ENCODE measurements around the gene RNF34. TPM values are rescaled to one million over a fixed set of nuclear protein-coding genes. Genes with fewer than 3 reads are reported as not detected.

Gene RNF34
- total and polyA plus RNA-seq, 2 of the 8 experiments (the other 6 are each of a cell fraction or from before 2014, with no cell fraction given): 37.9 to 57.6 TPM

DNA sequence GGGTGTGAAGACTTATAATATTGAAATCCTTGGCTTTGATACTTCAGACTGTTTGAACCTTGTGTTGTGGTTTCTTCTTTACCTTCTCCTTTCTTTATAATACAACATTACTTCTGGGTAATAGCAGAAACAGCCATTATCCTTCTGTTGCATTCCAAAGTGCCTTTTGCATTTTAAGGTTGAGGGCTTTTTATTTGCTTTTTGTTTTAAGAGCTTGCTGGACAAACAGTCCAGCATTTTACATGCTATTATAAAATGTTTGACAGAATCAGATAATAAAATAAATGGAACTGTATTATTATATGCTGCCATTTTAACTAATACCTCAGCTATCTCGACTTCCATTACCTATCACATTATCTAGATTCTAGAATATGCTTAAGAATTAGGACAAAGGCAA, 14.0 kb downstream of the RNF34 start:
- Histone ChIP-seq H3K79me2 (ENCODE audit: control insufficient read depth in 1 of 2, insufficient read depth in 2 of 2, low read length in 2 of 2) (peaks cover 0 to 13% of the 10 kb centered on the region in 2 experiments; a peak in 1 of 4 replicates), H3K4me1 (replicated peaks in 1 of 4; ENCODE audit: control insufficient read depth in 3 of 4, insufficient read depth in 4 of 4, low read length in 3 of 4) (no peaks in the 10 kb centered on the region), H2BK5ac (ENCODE audit: low read depth, low read length) (no peak overlapping the region), H3K23ac (ENCODE audit: insufficient read length) (no peak overlapping the region), H2AK5ac (ENCODE audit: low read depth, low read length) (no peak overlapping the region), H4K91ac (replicated peaks; ENCODE audit: insufficient read length, low read length) (no peak overlapping the region), H2BK120ac (replicated peaks; ENCODE audit: low read depth, low read length) (no peak overlapping the region), H2BK15ac (ENCODE audit: low read length) (no peak overlapping the region), H3K4me2 (ENCODE audit: insufficient read depth in 1 of 2, low read depth in 2 of 2, low read length in 2 of 2) (no peak overlapping the region), H3K9ac (replicated peaks in 1 of 4; ENCODE audit: extremely low read depth in 1 of 4, low read depth in 3 of 4, low read length in 3 of 4) (no peak overlapping the region), H3K4ac (replicated peaks; ENCODE audit: insufficient read length, low read depth, low read length) (no peak overlapping the region), H3K9me3 (ENCODE audit: insufficient read depth in 2 of 2, low read depth in 1 of 2, low read length in 1 of 2) (no peaks in the 10 kb centered on the region), H4K20me1 (replicated peaks in 1 of 2; ENCODE audit: control insufficient read depth in 1 of 2, insufficient read depth in 2 of 2, low read length in 2 of 2) (peaks cover 0 to 9% of the 10 kb centered on the region in 2 experiments), H3K23me2 (ENCODE audit: low read depth, low read length) (no peaks in the 10 kb centered on the region), H3K18ac (ENCODE audit: extremely low read depth, low read length) (no peak overlapping the region), H2BK12ac (ENCODE audit: low read depth, low read length) (no peak overlapping the region), H3K27me3 (replicated peaks in 1 of 4; ENCODE audit: control insufficient read depth in 3 of 4, extremely low read depth in 1 of 4, insufficient read depth in 3 of 4, low read length in 3 of 4) (no peaks in the 10 kb centered on the region), H2AFZ (ENCODE audit: low read length) (no peak overlapping the region), H2BK20ac (ENCODE audit: low read length) (no peak overlapping the region), H4K8ac (ENCODE audit: extremely low read depth, insufficient read depth, low read length) (no peak overlapping the region), H3K4me3 (ENCODE audit: extremely low read depth in 1 of 4, insufficient read depth in 2 of 4, low read depth in 3 of 4, low read length in 4 of 4) (no peak overlapping the region), H3K36me3 (ENCODE audit: control insufficient read depth in 2 of 4, insufficient read depth in 4 of 4, low read length in 3 of 4) (peaks cover 6 to 33% (median 20%) of the 10 kb centered on the region in 4 experiments), H3K56ac (replicated peaks; ENCODE audit: insufficient read length, low read depth, low read length) (no peak overlapping the region), H3K27ac (ENCODE audit: low read depth, low read length) (no peak overlapping the region), H3K79me1 (ENCODE audit: low read depth, low read length) (peaks cover 2% of the 10 kb centered on the region), H3K14ac (ENCODE audit: insufficient read length) (no peak overlapping the region), H4K5ac (ENCODE audit: insufficient read length, low read depth, low read length) (no peak overlapping the region)
- no peak for FAIRE-seq
- POLR2A ChIA-PET (ENCODE audit: partially characterized antibody): interaction anchor here (0.7 to 4.7 kb wide), 4 partner anchors 9 to 426 kb away, joined by 3 to 22 read pairs (median 4); partner anchors contain the start of gene RNF34
- CTCF ChIA-PET (ENCODE audit: partially characterized antibody): interaction anchor here (1.2 to 1.5 kb wide), 2 partner anchors 29 kb away, joined by 3 to 5 read pairs; no protein-coding TSS in a partner anchor
- WGBS, 2 experiments (ENCODE audit: extremely low coverage in 1 of 2, insufficient coverage in 1 of 2, insufficient read length in 1 of 2, insufficient replicate concordance in 2 of 2, low coverage in 1 of 2, low lambda C conversion rate in 2 of 2, missing lambda C conversion rate in 1 of 2): 97% methylated on average over 1 of the region's 1 CpG; no CpG with 5 or more reads in 1 of the 2 experiments
- TF ChIP-seq, protein P1, sequence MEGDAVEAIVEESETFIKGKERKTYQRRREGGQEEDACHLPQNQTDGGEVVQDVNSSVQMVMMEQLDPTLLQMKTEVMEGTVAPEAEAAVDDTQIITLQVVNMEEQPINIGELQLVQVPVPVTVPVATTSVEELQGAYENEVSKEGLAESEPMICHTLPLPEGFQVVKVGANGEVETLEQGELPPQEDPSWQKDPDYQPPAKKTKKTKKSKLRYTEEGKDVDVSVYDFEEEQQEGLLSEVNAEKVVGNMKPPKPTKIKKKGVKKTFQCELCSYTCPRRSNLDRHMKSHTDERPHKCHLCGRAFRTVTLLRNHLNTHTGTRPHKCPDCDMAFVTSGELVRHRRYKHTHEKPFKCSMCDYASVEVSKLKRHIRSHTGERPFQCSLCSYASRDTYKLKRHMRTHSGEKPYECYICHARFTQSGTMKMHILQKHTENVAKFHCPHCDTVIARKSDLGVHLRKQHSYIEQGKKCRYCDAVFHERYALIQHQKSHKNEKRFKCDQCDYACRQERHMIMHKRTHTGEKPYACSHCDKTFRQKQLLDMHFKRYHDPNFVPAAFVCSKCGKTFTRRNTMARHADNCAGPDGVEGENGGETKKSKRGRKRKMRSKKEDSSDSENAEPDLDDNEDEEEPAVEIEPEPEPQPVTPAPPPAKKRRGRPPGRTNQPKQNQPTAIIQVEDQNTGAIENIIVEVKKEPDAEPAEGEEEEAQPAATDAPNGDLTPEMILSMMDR (IDR thresholded peaks at IDR 0.05; ENCODE audit: control extremely low read depth in 1 of 3, insufficient read depth in 1 of 3, low read depth in 1 of 3, low read length in 3 of 3): no peak
- TF ChIP-seq RBBP5 (IDR thresholded peaks at IDR 0.05; ENCODE audit: borderline replicate concordance, low read depth, low read length) (no peak), CREB1 (IDR thresholded peaks at IDR 0.05) (no peak), HDAC2 (IDR thresholded peaks at IDR 0.05; ENCODE audit: borderline replicate concordance in 1 of 2, low read depth in 2 of 2, low read length in 2 of 2) (no peak), BRCA1 (IDR thresholded peaks at IDR 0.05; ENCODE audit: low read depth, low read length) (no peak), GABPA (IDR thresholded peaks at IDR 0.05; ENCODE audit: borderline replicate concordance, insufficient read depth, low read length) (no peak), NRF1 (IDR thresholded peaks at IDR 0.05; ENCODE audit: low read depth, low read length) (no peak), TEAD4 (IDR thresholded peaks at IDR 0.05; ENCODE audit: low read depth, low read length) (no peak)
- no peak for DNase-seq (ENCODE audit: low read depth in 1 of 2, low spot score in 2 of 2)
